HEK293 (cell line): ENCODE results near the gene ZNF423.

ENCODE experiments used
- CTCF ChIA-PET: fragments of 350-600 bp; formaldehyde crosslinking; extraction: SDS; loops from one replicate; lab custom pipeline; 2021; ENCODE audit warnings: antibody characterized with exemption; lab: Yijun Ruan, JAX
- POLR2A ChIA-PET: fragments of 300-600 bp; formaldehyde crosslinking; extraction: SDS; loops from one replicate; lab custom pipeline; 2020; ENCODE audit warnings: antibody characterized with exemption, inconsistent platforms; lab: Yijun Ruan, JAX
- H3K27ac ChIP-seq: fragments of 200-500 bp; sonication (Bioruptor generic); 2 replicates; pipeline ENCODE4 v1.5.1; 2014; ENCODE audit warnings: low read depth, low read length, control low read depth, inconsistent platforms; ENCODE audit errors: extremely low read depth
- H3K36me3 ChIP-seq, 2 experiments: fragments of 200-500 bp in 1 of 2; sonication (Bioruptor generic) in 1 of 2; 1 replicate in 1 of 2; 2 replicates in 1 of 2; pipeline ENCODE4 v1.5.1; 2014 to 2017; ENCODE audit warnings: inconsistent platforms in 2 of 2, low read length in 2 of 2; ENCODE audit not compliant: control insufficient read depth in 2 of 2, insufficient read depth in 1 of 2
- H3K4me1 ChIP-seq: fragments of 200-500 bp; sonication (Bioruptor generic); 2 replicates; pipeline ENCODE4 v1.5.1; 2014; ENCODE audit warnings: mild to moderate bottlenecking, low read length, inconsistent platforms; ENCODE audit not compliant: control insufficient read depth, insufficient read depth
- H3K4me3 ChIP-seq: 2 replicates; pipeline ENCODE4 v1.5.1; 2011; ENCODE audit warnings: low read depth, mild to moderate bottlenecking, control low read depth, low read length, moderate library complexity
- H3K9me3 ChIP-seq: fragments of 200-500 bp; sonication (Bioruptor generic); 2 replicates; pipeline ENCODE4 v1.5.1; 2014; ENCODE audit warnings: low read depth, low read length, inconsistent platforms; ENCODE audit not compliant: control insufficient read depth, insufficient read depth
- BCL11A ChIP-seq: fragments of 450-650 bp; formaldehyde crosslinking; IDR thresholded peaks from 2 replicates; pipeline ENCODE4 v1.5.1; 2016; ENCODE audit warnings: low read depth, missing biosample characterization, missing genetic modification characterization
- MYNN ChIP-seq: fragments of 450-650 bp; formaldehyde crosslinking; IDR thresholded peaks from 2 replicates; pipeline ENCODE4 v1.5.1; 2016; ENCODE audit warnings: missing biosample characterization, missing genetic modification characterization, borderline replicate concordance
- REST ChIP-seq: fragments of 450-650 bp; formaldehyde crosslinking; IDR thresholded peaks from 2 replicates; pipeline ENCODE4 v1.5.1; 2016; ENCODE audit warnings: missing biosample characterization, missing genetic modification characterization
- SP2 ChIP-seq: fragments of 450-650 bp; formaldehyde crosslinking; IDR thresholded peaks from 2 replicates; pipeline ENCODE4 v1.5.1; 2016; ENCODE audit warnings: missing biosample characterization, missing genetic modification characterization
- WT1 ChIP-seq: fragments of 450-650 bp; formaldehyde crosslinking; IDR thresholded peaks from 2 replicates; pipeline ENCODE4 v1.5.1; 2016; ENCODE audit warnings: missing biosample characterization, missing genetic modification characterization
- ZBTB8A ChIP-seq: fragments of 450-650 bp; formaldehyde crosslinking; IDR thresholded peaks from 2 replicates; pipeline ENCODE4 v1.5.1; 2016; ENCODE audit warnings: missing biosample characterization, missing genetic modification characterization
- ZFP41 ChIP-seq: fragments of 450-650 bp; formaldehyde crosslinking; IDR thresholded peaks from 2 replicates; pipeline ENCODE4 v1.5.1; 2016; ENCODE audit warnings: missing biosample characterization, missing genetic modification characterization, borderline replicate concordance
- ZNF140 ChIP-seq: fragments of 450-650 bp; formaldehyde crosslinking; IDR thresholded peaks from 2 replicates; pipeline ENCODE4 v1.5.1; 2016; ENCODE audit warnings: missing biosample characterization, missing genetic modification characterization
- ZNF169 ChIP-seq: fragments of 450-650 bp; formaldehyde crosslinking; IDR thresholded peaks from 2 replicates; pipeline ENCODE4 v1.5.1; 2016; ENCODE audit warnings: missing biosample characterization, missing genetic modification characterization
- ZNF223 ChIP-seq: fragments of 450-650 bp; formaldehyde crosslinking; IDR thresholded peaks from 2 replicates; pipeline ENCODE4 v1.5.1; 2016; ENCODE audit warnings: missing biosample characterization, missing genetic modification characterization
- ZNF266 ChIP-seq: fragments of 450-650 bp; formaldehyde crosslinking; IDR thresholded peaks from 2 replicates; pipeline ENCODE4 v1.5.1; 2016; ENCODE audit warnings: missing biosample characterization, missing genetic modification characterization, low read depth
- ZNF280D ChIP-seq: fragments of 450-650 bp; formaldehyde crosslinking; IDR thresholded peaks from 2 replicates; pipeline ENCODE4 v1.5.1; 2016; ENCODE audit warnings: missing biosample characterization, missing genetic modification characterization
- ZNF292 ChIP-seq: fragments of 450-650 bp; formaldehyde crosslinking; IDR thresholded peaks from 2 replicates; pipeline ENCODE4 v1.5.1; 2016; ENCODE audit warnings: low read depth, missing biosample characterization, missing genetic modification characterization, borderline replicate concordance
- ZNF341 ChIP-seq: fragments of 450-650 bp; formaldehyde crosslinking; IDR thresholded peaks from 2 replicates; pipeline ENCODE4; 2016; ENCODE audit warnings: low read depth, missing biosample characterization, missing genetic modification characterization
- ZNF416 ChIP-seq: fragments of 450-650 bp; formaldehyde crosslinking; IDR thresholded peaks from 2 replicates; pipeline ENCODE4 v1.5.1; 2016; ENCODE audit warnings: missing biosample characterization, missing genetic modification characterization
- ZNF433 ChIP-seq: fragments of 450-650 bp; formaldehyde crosslinking; IDR thresholded peaks from 2 replicates; pipeline ENCODE4 v1.5.1; 2016; ENCODE audit warnings: missing biosample characterization, missing genetic modification characterization, low read depth
- ZNF473 ChIP-seq: fragments of 450-650 bp; formaldehyde crosslinking; IDR thresholded peaks from 2 replicates; pipeline ENCODE4 v1.5.1; 2017; ENCODE audit warnings: missing biosample characterization, missing genetic modification characterization
- ZNF639 ChIP-seq: fragments of 450-650 bp; formaldehyde crosslinking; IDR thresholded peaks from 2 replicates; pipeline ENCODE4 v1.5.1; 2016; ENCODE audit warnings: missing biosample characterization, missing genetic modification characterization
- ZSCAN23 ChIP-seq: fragments of 450-650 bp; formaldehyde crosslinking; IDR thresholded peaks from 2 replicates; pipeline ENCODE4 v1.5.1; 2016; ENCODE audit warnings: missing biosample characterization, missing genetic modification characterization
- TF ChIP-seq, protein P1 (sequence below): fragments of 450-650 bp; formaldehyde crosslinking; IDR thresholded peaks from 2 replicates; pipeline ENCODE4; 2016; ENCODE audit warnings: missing biosample characterization, missing genetic modification characterization

The ZNF423 gene

GRCh38 chr16:49664221-49665215, 191.4 kb downstream of the ZNF423 start:
- TF ChIP-seq SP2 (tag by site-specific recombination) (no peak), BCL11A (tag by site-specific recombination) (no peak), ZNF280D (tag by site-specific recombination) (no peak), ZNF223 (tag by site-specific recombination) (no peak), ZNF473 (tag by site-specific recombination) (no peak), ZNF639 (tag by site-specific recombination) (no peak), ZNF433 (tag by site-specific recombination) (no peak), ZFP41 (tag by site-specific recombination) (no peak), MYNN (tag by site-specific recombination) (no peak), ZSCAN23 (no peak), WT1 (tag by site-specific recombination) (no peak), ZBTB8A (tag by site-specific recombination) (no peak), ZNF341 (tag by site-specific recombination) (no peak), ZNF266 (tag by site-specific recombination) (no peak), REST (tag by site-specific recombination) (no peak), ZNF140 (no peak), ZNF169 (tag by site-specific recombination) (no peak), ZNF292 (tag by site-specific recombination) (no peak), ZNF416 (tag by site-specific recombination) (no peak)
- TF ChIP-seq, protein P1, sequence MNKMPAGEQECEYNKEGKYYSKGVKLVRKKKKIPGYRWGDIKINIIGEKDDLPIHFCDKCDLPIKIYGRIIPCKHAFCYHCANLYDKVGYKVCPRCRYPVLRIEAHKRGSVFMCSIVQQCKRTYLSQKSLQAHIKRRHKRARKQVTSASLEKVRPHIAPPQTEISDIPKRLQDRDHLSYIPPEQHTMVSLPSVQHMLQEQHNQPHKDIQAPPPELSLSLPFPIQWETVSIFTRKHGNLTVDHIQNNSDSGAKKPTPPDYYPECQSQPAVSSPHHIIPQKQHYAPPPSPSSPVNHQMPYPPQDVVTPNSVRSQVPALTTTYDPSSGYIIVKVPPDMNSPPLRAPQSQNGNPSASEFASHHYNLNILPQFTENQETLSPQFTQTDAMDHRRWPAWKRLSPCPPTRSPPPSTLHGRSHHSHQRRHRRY (tag by site-specific recombination): no peak
- POLR2A ChIA-PET: interaction anchor here (0.6 kb wide), 1 partner anchor 20 kb away, joined by 9 read pairs; no protein-coding TSS in a partner anchor
- Histone ChIP-seq H3K4me3 (no peak overlapping the region), H3K36me3 (no peaks in the 10 kb centered on the region), H3K4me1 (no peaks in the 10 kb centered on the region), H3K9me3 (no peaks in the 10 kb centered on the region), H3K27ac (no peak overlapping the region)
- CTCF ChIA-PET: no interaction called here
